Chondrocyte (in vitro differentiated cells): ENCODE measurements around the gene SLC24A1. TPM values are rescaled to one million over a fixed set of nuclear protein-coding genes. Genes with fewer than 3 reads are reported as not detected.

Experiments used
- DNase-seq: peaks from one replicate; pipeline ENCODE4 v3.0.0; 2021; ENCODE audit warnings: mixed read lengths, low spot score
- H3K27ac Mint-ChIP-seq: one replicate; pipeline ENCODE4 v1.8.0; 2021; ENCODE audit warnings: mild to moderate bottlenecking, moderate library complexity, mixed read lengths; ENCODE audit not compliant: unreplicated experiment
- H3K27me3 Mint-ChIP-seq: 2 replicates; pipeline ENCODE4 v1.8.0; 2021; ENCODE audit warnings: low read depth, mixed read lengths
- H3K36me3 Mint-ChIP-seq: 2 replicates; pipeline ENCODE4 v1.8.0; 2021; ENCODE audit warnings: low read depth, mixed read lengths
- H3K4me1 Mint-ChIP-seq: 2 replicates; pipeline ENCODE4 v1.8.0; 2021; ENCODE audit warnings: low read depth, mild to moderate bottlenecking, mixed read lengths
- H3K4me3 Mint-ChIP-seq: one replicate; pipeline ENCODE4 v1.8.0; 2021; ENCODE audit warnings: mild to moderate bottlenecking, moderate library complexity, mixed read lengths; ENCODE audit not compliant: unreplicated experiment
- H3K9me3 Mint-ChIP-seq: 2 replicates; pipeline ENCODE4 v1.8.0; 2021; ENCODE audit warnings: low read depth, mixed read lengths
- CTCF ChIP-seq: fragments of 200-600 bp; sonication (generic); IDR thresholded peaks from 2 replicates; pipeline ENCODE4 v1.5.0; 2021; ENCODE audit warnings: antibody characterized with exemption, mild to moderate bottlenecking, moderate library complexity
- total RNA-seq: library from RNA; stranded (reverse); gene quantifications from 3 replicates; pipeline ENCODE4 v1.2.1, GENCODE V29; 2021

SLC24A1 gene
- total RNA-seq, 1 donor from 2014 or later, result 11.1 TPM

GRCh38 chr15:65642594-65642993 lies 20.9 kb downstream of the SLC24A1 start:
- Mint-ChIP-seq H3K4me1 (peaks cover 16% of the 10 kb centered on the region), H3K9me3 (no peaks in the 10 kb centered on the region), H3K36me3 (no peaks in the 10 kb centered on the region), H3K4me3 (no peak overlapping the region), H3K27me3 (no peaks in the 10 kb centered on the region), H3K27ac (no peak overlapping the region)
- DNase-seq, result no peak
- TF ChIP-seq CTCF, result no peak

- H3K27me3 Mint-ChIP-seq, result no peaks in the 10 kb centered on the region
- H3K4me1 Mint-ChIP-seq, result peaks cover 10% of the 10 kb centered on the region
- no peaks in the 10 kb centered on the region for H3K9me3 Mint-ChIP-seq
- DNase-seq, result no peak
- no peak overlapping the region for H3K4me3 Mint-ChIP-seq
- no peak overlapping the region for H3K27ac Mint-ChIP-seq
- TF ChIP-seq CTCF, result no peak
- H3K36me3 Mint-ChIP-seq, result no peaks in the 10 kb centered on the region
Observed at GRCh38 chr15:65644282-65644681, 22.5 kb downstream of the SLC24A1 start.

DNA sequence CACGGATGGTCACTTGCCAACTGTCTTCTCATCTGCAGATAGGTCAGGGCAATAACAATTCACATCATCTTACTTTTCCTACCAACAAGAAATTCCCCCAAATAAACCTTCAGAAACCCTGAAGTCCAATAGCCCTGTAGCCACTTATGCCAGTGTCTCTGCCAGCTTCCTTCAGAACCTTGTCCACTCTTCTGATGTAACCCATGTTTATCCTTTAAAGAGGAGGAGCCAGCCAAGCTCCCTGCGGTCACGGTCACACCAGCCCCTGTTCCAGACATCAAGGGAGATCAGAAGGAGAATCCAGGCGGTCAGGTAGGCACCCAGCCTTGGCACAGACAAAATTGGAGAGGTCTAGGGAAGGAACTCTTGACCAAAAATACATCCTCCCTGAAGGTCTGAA lies 23.7 kb downstream of the SLC24A1 start:
- Mint-ChIP-seq H3K4me1 (peaks cover 10% of the 10 kb centered on the region), H3K4me3 (no peak overlapping the region), H3K27ac (no peak overlapping the region), H3K36me3 (peaks cover 3% of the 10 kb centered on the region), H3K9me3 (no peaks in the 10 kb centered on the region), H3K27me3 (no peaks in the 10 kb centered on the region)
- TF ChIP-seq CTCF, result no peak
- no peak for DNase-seq

GRCh38 chr15:65646486-65646885 lies 24.7 kb downstream of the SLC24A1 start:
- Mint-ChIP-seq H3K4me3 (no peak overlapping the region), H3K27ac (peak overlapping the region; percentile 3), H3K27me3 (no peaks in the 10 kb centered on the region), H3K9me3 (no peaks in the 10 kb centered on the region), H3K4me1 (peaks cover 10% of the 10 kb centered on the region), H3K36me3 (peaks cover 6% of the 10 kb centered on the region)
- DNase-seq, result no peak
- TF ChIP-seq CTCF, result no peak

DNA sequence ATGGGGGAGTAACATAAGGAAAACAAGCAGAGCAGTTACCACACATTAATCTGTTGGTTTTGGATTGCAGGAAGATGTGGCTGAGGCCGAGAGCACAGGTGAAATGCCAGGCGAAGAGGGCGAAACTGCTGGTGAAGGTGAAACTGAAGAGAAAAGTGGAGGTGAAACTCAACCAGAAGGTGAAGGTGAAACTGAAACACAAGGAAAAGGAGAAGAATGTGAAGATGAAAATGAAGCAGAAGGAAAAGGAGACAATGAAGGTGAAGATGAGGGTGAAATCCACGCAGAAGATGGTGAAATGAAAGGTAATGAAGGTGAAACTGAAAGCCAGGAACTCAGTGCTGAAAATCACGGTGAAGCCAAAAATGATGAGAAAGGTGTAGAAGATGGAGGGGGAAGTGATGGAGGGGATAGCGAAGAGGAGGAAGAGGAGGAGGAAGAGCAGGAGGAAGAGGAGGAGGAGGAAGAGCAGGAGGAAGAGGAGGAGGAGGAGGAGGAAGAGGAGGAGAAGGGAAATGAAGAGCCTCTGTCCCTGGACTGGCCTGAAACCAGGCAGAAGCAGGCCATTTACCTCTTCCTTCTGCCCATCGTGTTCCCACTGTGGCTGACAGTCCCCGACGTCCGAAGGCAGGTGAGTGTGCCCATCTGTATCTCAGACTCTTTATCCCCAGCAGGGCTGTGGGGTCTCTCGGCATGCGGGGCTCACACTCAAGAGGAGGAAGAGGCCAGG lies 28.7 kb downstream of the SLC24A1 start:
- no peak for TF ChIP-seq CTCF
- H3K4me1 Mint-ChIP-seq, result peaks cover 25% of the 10 kb centered on the region
- no peak overlapping the region for H3K4me3 Mint-ChIP-seq
- no peaks in the 10 kb centered on the region for H3K9me3 Mint-ChIP-seq
- DNase-seq, result no peak
- peaks cover 14% of the 10 kb centered on the region for H3K36me3 Mint-ChIP-seq
- no peaks in the 10 kb centered on the region for H3K27me3 Mint-ChIP-seq
- H3K27ac Mint-ChIP-seq, result no peak overlapping the region
